Suppressor macrophage treated with lipopolysaccharide for 4 hours (primary cell): Measurements from ENCODE around the gene ZMIZ1.
A peak's percentile ranks its signal among the peaks of the same experiment; 100 is the strongest.

Source experiments
- DNase-seq: peaks from one replicate; pipeline ENCODE4 v3.0.0-alpha.2; 2020

The ZMIZ1 gene

GRCh38 chr10:79195091-79195923, 126.5 kb downstream of the ZMIZ1 start:
- DNase-seq = peak; percentile 83

- DNase-seq = peak; percentile 80
These were observed 128.0 kb downstream of the ZMIZ1 start for GRCh38 chr10:79196470-79197461.

- DNase-seq = no peak
These were observed 128.8 kb downstream of the ZMIZ1 start for GRCh38 chr10:79197558-79197957.

- DNase-seq = no peak
These were observed 131.6 kb downstream of the ZMIZ1 start for GRCh38 chr10:79200346-79200745.

GRCh38 chr10:79201706-79202105, 132.9 kb downstream of the ZMIZ1 start:
- no peak for DNase-seq

- peak; percentile 69 for DNase-seq
These were observed 133.6 kb downstream of the ZMIZ1 start for GRCh38 chr10:79202188-79203013.

GRCh38 chr10:79203014-79203644, 134.4 kb downstream of the ZMIZ1 start:
- no peak for DNase-seq

GRCh38 chr10:79203833-79204232, 135.1 kb downstream of the ZMIZ1 start:
- no peak for DNase-seq

GRCh38 chr10:79206300-79207095, 137.7 kb downstream of the ZMIZ1 start:
- DNase-seq = no peak

GRCh38 chr10:79207096-79207357, 138.3 kb downstream of the ZMIZ1 start:
- DNase-seq = no peak

GRCh38 chr10:79207726-79208125, 139.0 kb downstream of the ZMIZ1 start:
- no peak for DNase-seq

GRCh38 chr10:79208251-79208983, 139.7 kb downstream of the ZMIZ1 start:
- no peak for DNase-seq

- no peak for DNase-seq
These were observed 140.6 kb downstream of the ZMIZ1 start for GRCh38 chr10:79209340-79209739.

- no peak for DNase-seq
These were observed 141.1 kb downstream of the ZMIZ1 start for GRCh38 chr10:79209831-79210230.

- no peak for DNase-seq
These were observed 141.9 kb downstream of the ZMIZ1 start for GRCh38 chr10:79210672-79211071.

- DNase-seq = no peak
These were observed 142.8 kb downstream of the ZMIZ1 start for GRCh38 chr10:79211616-79212015.

GRCh38 chr10:79215531-79215930, 146.8 kb downstream of the ZMIZ1 start:
- DNase-seq = no peak

GRCh38 chr10:79219322-79219957, 150.7 kb downstream of the ZMIZ1 start:
- no peak for DNase-seq

- DNase-seq = no peak
These were observed 151.5 kb downstream of the ZMIZ1 start for GRCh38 chr10:79220307-79220706.
